GM19372 (cell line): ENCODE results near the gene STOML1.
A peak's percentile ranks its signal among the peaks of the same experiment; 100 is the strongest.

Experiments used
- ATAC-seq: cut with Tn5 transposase; IDR thresholded peaks from one replicate; pipeline ENCODE4 v1.9.1; 2021; ENCODE audit warnings: mild to moderate bottlenecking, low read depth, moderate library complexity; ENCODE audit not compliant: unreplicated experiment

The STOML1 gene, protein sequence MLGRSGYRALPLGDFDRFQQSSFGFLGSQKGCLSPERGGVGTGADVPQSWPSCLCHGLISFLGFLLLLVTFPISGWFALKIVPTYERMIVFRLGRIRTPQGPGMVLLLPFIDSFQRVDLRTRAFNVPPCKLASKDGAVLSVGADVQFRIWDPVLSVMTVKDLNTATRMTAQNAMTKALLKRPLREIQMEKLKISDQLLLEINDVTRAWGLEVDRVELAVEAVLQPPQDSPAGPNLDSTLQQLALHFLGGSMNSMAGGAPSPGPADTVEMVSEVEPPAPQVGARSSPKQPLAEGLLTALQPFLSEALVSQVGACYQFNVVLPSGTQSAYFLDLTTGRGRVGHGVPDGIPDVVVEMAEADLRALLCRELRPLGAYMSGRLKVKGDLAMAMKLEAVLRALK

DNA sequence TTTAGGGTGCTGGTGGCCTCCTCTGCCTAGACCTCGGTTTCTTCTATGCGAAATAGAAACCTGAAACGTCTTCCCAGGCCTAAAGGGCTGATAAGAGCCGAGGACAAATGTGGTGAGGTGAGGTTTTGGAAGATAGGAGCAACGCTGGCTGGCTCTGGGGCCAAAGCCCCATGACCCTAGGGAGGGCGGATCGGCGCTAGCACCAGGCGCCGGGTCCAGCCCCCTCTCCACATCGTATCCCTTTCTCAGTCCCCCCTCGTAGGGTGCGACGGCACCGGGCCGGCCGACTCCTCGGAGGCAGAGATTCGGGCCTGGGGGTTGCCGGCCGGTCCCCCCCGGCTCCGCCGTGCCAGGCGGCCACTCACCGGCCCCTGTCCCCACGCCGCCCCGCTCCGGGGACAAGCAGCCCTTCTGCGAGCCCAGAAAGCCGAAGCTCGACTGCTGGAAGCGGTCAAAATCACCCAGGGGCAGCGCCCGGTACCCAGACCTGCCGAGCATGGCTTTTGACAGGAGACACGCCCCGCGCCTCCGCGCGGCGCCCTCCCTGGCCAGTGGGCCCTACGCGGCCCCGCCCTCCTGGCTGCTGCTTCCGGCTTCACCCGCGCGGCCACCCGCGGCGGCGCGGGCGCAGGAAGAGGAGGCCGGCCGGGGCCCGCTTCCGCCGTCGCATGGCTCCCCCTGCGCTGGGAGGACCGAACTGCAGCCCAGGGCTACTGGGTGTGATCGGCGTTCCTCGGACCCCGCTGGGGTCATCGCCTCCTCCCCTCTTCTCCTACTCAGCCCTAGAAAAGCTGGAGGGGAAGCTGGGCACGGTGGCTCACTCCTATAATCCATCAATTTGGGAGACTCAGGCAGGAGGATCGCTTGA, at the start of gene STOML1:
Gene STOML1, minus strand, starts transcription at position 570 of the 868 bp plus-strand sequence. Its CDS starts 72 bp downstream, at position 498.
- peak; percentile 74 for ATAC-seq

DNA sequence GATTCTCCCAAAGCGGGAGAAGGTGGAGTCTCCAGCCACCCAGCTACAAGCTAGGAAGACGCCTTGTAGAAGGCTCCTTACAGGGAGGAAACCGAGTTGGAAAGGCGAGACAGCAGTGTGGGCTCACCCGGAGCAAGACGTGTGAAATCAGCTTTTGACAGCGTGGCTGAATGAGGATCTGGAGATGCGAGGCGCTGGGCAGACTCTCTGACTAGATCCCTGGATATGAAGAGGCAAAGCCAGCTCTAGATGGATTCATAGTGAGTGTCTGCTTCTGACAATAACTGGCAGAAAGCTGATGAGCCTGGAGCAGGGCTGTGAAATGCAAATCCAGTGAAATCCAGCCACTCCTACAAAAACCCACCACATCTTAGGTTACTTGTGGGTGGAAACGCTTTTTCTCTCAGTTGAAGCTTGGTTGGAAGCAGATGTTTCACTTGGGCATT, 49.2 kb upstream of the STOML1 start:
- no peak for ATAC-seq

DNA sequence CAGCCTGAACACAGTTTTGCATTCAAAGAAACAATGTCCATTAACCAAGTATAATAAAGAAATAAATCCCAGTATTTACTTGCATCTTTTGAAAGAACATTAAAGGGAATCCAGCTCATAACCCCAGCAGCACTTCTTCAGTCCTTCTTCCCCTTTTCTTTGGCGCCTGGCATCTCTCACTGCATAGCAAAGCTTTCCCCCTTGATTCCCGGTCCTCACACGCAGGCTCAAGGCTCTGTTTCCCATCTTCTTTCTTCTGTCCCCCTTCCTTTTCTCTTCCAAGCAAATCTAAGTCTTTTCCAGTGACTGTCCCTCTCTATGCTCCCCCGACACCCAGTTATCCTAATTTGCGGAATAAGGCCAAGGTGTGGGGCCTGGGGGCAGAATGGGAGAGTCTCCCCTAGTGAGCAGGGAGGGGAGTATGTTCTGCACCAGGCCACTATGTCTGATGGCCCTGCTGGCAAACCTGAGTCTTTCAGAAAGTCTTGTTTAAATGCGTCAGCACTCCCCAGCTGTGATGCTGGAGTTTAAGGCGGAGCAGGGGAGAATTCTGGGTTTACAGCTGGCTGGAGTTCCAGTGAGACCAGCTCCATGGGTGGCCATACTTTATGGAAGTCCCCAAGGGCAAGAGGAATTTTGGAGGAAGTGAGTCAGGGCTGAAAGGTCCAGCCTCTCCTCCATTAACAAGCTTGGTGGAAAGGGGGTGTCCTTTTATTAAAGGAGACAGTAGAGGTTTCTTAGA, 48.2 kb upstream of the STOML1 start:
- ATAC-seq = no peak

DNA sequence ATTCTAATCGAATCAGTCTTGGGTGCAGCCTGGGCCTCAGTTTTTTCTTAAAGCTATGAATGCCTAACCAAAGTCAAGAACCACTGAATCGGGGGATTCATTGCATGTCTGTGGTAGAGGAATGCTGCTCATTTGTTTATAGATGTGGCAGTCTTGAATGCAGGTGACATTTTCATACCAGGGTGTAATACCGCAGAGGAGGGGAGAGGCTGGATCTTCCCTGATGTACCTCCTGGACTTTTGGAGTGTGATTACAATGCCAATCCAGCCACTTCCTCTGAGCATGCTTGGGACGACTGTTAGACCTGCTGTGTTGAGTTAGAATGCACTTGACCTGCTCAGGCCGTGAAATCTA, 47.5 kb upstream of the STOML1 start:
- ATAC-seq = no peak

DNA sequence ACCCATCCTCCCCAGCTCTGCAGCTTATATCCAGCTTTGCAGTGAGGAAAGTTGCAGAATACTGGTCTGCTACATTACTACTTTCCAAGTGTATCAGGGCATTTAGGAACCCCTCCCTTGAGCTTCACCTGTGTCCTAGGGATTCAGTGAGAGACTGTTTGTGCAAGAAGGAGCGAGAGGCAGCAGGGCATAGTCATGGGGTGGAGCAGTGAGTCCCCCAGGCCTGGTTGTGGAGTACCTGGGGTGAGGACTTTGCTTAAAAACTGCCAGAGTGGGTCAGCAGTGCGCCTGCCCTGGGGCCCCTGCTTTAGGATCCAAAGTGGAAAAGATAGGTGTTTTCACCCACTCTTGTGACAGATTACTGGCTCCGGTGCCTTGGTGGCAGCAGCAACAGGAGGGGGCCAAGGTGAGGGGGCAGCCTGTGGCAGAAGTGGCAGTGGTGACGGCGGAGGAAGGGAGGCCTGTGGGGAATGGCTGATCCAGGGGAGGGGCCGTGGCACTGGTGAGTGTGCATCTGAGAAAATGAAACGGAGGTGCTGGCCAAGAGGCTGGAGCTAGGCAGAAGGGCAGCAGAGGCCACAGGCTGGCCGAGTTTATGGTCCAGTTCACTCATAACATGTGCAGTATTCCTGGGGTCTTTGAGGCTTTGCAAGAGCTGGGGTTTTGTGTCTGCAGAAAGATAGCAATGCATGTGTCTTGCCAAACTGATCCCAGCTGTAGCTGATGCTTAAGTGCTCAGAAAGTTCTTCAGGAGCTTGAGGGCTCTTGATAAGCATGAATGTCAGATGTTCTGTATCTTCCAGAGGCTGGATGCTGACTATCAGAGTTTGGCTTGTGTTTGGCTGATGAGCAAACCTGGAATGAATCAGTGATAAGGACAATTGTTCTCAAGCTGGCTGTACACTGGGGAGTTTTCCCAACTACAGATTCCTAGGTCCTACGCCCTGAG, 46.9 kb upstream of the STOML1 start:
- ATAC-seq = no peak

DNA sequence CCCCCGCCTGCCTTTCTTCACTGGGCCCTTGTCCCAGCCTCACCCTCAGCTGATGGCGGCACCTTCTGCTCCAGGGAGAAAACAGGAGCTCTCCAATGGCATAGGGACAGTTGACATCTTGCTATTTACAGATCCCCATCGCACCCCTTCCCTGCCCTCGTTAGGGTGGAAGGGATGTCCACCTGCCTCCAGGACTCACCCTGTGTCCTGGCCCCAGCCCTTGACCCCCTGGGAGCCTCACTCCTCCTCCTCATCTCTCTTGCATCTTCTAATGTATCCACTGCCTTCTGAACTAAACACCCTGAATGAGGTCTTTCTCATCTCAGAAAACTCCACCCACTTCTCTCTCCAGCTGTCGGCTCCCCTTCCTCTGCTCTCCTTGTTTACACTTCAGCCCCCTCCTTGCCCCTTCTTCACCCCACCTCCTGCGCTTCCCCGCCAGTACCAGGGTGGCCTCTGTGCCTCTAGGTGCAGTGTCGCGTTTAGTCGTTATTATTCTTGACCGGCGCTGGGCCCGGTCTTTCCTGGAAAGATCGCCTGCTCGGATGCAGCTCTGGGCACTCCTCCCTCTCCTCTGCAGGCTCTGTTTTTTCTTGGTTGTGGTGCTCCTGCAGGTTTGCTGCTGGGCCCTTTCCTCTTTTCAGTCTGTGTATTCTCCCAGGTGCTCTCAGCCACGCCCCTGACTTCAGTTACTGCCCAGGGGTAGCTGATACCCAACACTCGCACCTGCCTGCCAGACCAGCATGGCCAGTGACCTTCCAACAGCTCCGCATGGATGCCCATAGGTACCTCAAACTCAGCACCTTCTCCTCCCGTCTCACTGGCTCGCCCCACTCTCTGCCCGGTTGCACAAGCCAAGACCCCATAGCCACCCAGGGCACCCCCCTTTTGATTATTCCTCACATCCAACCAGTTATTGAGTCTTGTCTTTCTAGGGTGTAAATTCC, 45.3 kb upstream of the STOML1 start:
- ATAC-seq = no peak

DNA sequence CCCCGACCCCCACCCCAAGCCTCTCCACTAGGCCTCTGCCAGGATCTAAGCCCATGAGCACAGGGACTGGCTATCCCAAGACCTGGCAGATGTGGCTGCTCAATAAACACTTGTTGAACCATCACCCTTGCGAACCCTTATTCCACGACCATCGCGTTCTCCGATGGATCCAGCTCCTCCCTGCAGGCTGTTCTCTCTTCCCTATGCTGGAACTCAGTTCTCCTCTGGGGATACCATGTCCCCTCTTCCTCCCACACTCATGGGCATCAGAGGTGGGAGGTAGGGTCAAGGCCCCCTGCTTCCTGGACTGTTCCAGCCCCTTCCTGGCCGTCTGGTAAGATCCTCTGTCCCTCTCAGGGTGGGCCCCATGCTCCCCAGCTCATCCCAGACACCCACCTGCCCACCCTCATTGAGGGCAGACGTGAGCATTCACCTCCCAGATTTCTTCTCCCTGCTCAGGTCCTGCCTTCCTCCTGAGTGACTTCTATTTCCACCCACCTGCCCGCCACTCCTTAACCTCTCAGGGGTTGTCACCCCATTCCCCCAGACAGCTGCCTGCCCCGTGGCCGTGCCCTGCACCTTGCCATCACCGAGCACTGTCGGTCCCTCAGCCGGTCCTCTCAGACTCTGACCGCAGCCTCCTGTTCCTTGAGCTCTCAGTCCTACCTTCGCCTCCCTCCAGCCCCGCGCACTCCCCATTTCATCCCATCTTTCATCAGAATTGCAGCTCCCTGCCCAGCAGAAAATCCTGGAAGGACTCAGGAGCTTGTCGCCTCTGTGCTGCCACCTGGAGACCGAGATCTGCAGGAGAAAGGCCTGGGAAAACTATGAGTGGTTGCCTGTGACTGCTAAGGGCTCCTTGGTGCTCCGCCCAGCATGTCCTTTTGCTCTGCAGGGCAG, 44.4 kb upstream of the STOML1 start:
- ATAC-seq = no peak

DNA sequence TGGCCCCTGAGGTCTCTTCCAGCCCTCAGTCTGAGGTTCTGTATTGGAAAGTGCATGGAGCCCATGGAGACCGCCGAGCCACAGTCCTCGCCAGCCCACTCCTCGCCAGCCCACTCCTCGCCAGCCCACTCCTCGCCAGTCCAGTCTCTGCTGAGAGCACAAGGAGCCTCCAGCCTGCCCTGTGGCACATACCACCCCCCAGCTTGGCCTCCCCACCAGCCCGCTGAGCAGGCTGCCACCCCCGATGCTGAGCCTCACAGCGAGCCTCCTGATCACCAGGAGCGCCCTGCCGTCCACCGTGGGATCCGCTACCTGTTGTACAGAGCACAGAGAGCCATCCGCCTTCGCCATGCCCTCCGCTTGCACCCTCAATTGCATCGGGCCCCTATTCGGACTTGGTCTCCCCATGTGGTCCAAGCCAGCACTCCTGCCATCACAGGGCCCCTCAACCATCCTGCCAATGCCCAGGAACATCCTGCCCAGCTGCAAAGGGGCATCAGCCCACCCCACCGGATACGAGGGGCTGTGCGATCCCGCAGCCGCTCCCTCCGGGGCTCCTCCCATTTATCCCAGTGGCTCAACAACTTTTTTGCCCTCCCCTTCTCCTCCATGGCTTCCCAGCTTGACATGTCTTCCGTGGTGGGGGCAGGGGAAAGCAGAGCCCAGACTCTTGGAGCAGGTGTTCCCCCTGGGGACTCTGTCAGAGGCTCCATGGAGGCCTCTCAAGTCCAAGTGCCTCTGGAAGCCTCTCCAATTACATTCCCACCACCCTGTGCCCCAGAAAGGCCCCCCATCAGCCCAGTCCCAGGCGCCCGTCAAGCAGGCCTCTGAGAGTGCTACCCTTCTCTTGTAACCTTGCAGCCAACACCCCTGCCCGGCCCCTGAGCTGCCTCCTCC, 43.3 kb upstream of the STOML1 start:
- ATAC-seq = no peak

DNA sequence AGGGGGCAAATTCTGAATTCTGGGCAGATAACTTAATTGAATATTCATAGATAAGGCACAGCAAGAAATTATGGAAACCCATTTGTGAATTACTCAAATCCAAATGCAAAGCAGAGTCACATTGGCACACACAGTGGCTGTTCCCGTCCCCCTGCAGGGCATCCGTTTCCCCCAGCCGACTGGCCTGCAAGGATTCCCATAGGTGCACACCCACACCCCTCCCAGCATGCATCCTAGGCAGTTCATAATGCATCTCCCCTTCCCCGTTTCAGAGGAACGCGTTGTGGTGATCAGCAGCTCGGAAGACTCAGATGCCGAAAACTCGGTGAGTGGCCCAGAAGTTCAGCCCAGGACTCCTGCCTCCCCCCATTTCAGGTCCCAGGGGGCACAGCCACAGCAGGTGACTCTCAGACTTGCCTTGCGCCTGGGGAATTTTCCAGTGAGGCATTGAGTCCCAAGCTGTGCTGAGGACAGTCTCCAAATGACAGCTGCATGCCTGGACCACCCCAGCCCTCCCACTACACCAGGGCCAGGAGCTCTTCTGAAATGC, 42.2 kb upstream of the STOML1 start:
- ATAC-seq = no peak

DNA sequence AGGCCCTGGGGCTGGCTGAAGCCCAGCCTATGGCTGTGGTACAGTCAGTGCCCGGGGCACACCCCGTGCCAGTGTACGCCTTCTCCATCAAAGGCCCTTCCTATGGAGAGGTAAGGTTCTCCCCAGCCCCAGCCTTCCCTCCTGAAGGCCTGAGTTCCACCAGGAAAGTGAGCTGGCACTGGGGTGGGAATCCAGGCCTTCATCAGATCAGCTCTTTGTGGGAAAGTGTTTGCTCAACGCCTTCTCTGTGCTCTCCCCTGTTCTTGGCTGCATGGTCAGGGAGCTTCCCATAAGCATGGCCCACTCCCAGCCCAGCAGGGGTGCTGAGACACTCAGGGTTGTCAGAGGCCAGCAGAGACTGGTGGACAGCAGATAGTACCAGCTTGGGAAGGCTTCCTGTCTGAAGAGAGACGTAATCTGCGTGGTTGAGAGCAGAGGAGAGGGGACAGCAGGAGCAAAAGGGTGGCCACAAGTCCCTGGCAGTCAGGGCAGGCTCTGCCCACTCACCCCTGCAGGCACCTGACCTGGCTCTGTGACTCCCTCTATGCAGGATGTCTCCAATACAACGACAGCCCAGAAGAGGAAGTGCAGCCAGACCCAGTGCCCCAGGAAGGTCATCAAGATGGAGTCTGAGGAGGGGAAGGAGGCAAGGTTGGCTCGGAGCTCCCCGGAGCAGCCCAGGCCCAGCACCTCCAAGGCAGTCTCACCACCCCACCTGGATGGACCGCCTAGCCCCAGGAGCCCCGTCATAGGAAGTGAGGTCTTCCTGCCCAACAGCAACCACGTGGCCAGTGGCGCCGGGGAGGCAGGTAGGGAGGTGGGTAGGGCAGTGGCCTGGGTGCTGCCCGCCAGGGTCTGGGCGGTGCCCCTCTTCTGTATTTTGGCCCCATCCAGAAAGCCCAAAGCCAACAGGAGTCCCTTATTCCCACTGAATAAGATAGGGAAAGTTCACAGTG, 40.8 kb upstream of the STOML1 start:
- ATAC-seq = no peak

DNA sequence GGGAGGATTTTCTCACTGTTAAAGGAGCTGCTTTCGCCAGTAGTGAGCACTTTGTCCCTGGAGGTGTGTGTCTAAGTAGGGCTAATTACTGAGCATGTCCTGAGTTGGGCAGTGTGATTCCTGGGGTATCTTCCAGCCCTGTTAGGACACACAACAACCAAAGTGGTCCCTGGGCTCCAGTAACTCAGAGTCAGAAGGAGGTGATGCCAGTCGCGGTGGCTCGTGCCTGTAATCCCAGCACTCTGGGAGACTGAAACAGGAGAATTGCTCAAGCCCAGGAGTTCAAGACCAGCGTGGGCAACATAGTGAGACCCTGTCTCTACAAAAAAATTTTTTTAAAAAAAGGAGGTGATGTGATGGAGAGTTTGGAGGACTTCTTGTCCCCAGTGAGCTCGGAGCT, 40.0 kb upstream of the STOML1 start:
- no peak for ATAC-seq

DNA sequence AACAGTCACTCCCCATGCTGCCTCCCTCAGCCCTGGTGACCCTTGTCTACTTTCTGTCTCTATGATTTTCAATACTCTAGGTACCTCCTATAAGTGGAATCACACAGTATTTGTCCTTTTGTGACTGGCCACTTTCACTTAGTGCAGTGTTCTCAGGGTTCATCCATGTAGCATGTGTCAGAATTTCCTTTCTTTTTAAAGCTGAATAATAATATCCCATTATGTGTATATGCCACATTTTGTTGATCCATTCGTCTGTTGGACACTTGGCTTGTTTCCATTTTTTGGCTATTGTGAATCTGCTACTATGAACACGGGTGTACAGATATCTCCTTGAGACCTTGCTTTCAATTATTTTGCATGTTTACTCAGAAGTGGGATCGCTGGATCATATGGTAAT, 36.6 kb upstream of the STOML1 start:
- no peak for ATAC-seq

DNA sequence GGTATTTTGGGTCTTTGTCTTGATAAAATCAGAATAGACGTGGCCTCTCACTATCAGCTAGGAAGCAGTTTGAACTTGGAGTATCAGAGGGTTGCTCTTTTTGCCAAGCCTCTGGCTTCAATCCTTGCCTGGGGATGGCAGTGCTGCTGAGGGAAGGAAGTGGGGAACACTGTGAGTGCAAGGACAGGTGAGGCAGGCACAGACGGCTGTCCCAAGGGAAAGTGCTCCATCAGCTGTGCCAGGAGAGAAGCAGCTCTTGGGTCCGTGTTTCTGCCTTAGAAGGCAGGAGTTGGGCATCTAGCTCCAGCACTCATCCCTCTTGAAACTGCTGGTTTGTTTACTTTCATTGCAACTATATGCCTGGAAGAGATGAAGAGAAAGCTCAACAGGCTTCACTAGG, 35.6 kb upstream of the STOML1 start:
- no peak for ATAC-seq

DNA sequence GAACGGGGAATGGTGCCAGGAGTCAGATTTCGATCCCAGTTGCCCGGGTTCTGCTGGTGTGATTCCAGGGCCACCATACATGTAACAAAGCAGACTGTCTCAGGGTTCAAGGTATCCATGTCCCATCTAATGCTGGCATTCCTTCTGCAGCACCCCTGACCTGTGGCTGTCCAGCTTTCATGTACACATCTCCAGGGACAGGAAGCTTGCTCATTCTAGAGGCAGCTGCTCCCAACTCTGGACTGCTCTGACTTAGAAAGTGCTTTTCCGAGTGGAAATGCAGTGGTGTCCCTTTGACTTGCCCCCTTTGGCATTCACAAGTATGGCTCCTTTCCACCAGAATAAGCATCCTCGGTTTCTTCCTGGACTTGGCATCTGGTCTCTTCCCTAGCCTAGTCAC, 33.3 kb upstream of the STOML1 start:
- ATAC-seq = no peak

DNA sequence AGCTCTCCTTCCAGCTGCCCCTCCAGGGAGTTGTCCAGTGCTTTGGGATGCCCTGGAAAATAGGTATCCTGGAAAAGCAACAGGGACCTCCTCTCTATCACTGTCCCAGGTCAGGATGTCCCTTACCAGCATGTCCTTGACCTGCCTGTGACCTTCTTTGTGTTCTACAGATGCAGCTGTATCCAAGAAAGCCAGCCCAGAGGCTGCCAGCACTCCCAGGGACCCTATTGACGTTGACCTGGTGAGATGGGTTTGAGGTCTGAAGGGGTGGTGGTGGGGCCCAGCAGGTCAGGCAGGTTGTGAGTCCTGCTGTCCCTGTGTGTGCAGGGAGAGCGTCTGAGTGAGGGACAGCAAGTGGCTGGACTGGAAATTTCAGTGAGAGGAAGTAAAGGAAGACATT, 32.6 kb upstream of the STOML1 start:
- ATAC-seq = no peak
